Thyroid gland (tissue), 4 donors: ENCODE results near the gene ACKR3.

Experiments
- CTCF ChIP-seq, 6 experiments: fragments of 200-600 bp in 3 of 6; fragments of 450-650 bp in 3 of 6; sonication (generic) in 3 of 6; IDR thresholded peaks; one replicate each; pipeline ENCODE4 v1.5.1; 2016 to 2019; ENCODE audit warnings: antibody characterized with exemption in 6 of 6, mild to moderate bottlenecking in 2 of 6, inconsistent platforms in 1 of 6, moderate library complexity in 1 of 6
- POLR2A ChIP-seq, 2 donors: fragments of 450-650 bp; IDR thresholded peaks; one replicate each; pipeline ENCODE4 v1.6.1; 2017; ENCODE audit warnings: antibody characterized with exemption in 2 of 2, mild to moderate bottlenecking in 2 of 2, moderate library complexity in 1 of 2

- no peak for TF ChIP-seq CTCF (IDR thresholded peaks at IDR 0.05)
- no peak for TF ChIP-seq POLR2A (IDR thresholded peaks at IDR 0.05)
These were observed 30.5 kb downstream of the ACKR3 start for GRCh38 chr2:236600158-236600557.
